LNCaP clone FGC (cell line): ENCODE data around the gene KRT86.
"Not testable (repeated sequence)": the region's sequence is repeated elsewhere in the genome, so short reads cannot be mapped to it uniquely, and the experiment has no call there.

ENCODE experiments used
- DNase-seq: peaks from one replicate; pipeline ENCODE4 v3.0.0-alpha.2; 2011; ENCODE audit warnings: low read depth
- H3K4me3 ChIP-seq: 2 replicates; pipeline ENCODE4 v1.5.1; 2011; ENCODE audit warnings: mild to moderate bottlenecking, low read depth, low read length, control low read depth
- TF ChIP-seq, protein P1 (sequence below): IDR thresholded peaks from 2 replicates; pipeline ENCODE4 v1.5.1; 2012; ENCODE audit warnings: mild to moderate bottlenecking; ENCODE audit not compliant: control insufficient read depth, insufficient read depth; ENCODE audit errors: extremely low read depth

Gene KRT86

DNA sequence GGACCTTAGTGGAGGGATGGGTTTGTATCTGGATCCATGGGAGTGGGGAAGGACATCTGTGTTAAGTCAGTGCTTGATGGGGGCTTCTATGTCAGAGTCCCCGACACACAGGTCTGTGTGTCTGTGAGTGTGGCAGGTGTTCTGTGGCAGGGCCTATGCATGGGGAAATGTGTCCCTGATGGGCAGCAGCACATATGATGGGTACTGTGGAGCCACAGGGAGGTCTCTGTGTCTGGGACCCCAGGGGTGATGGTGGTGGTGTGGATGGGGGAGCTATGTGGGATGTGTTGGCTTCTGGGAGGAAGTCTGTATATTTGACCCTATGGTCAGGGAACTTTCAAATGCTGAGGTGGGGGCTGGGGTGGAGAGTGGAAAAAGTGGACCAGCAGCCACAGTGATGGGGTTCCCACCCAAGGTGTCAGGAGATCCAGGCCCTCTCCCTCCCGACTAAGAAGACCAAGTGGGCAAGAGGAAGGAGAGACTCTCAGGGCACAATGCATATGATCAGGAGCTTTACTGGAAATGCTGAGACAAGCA lies 24.9 kb upstream of the KRT86 start:
- TF ChIP-seq, protein P1, sequence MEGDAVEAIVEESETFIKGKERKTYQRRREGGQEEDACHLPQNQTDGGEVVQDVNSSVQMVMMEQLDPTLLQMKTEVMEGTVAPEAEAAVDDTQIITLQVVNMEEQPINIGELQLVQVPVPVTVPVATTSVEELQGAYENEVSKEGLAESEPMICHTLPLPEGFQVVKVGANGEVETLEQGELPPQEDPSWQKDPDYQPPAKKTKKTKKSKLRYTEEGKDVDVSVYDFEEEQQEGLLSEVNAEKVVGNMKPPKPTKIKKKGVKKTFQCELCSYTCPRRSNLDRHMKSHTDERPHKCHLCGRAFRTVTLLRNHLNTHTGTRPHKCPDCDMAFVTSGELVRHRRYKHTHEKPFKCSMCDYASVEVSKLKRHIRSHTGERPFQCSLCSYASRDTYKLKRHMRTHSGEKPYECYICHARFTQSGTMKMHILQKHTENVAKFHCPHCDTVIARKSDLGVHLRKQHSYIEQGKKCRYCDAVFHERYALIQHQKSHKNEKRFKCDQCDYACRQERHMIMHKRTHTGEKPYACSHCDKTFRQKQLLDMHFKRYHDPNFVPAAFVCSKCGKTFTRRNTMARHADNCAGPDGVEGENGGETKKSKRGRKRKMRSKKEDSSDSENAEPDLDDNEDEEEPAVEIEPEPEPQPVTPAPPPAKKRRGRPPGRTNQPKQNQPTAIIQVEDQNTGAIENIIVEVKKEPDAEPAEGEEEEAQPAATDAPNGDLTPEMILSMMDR: no peak
- DNase-seq: no peak
- no peak overlapping the region for H3K4me3 ChIP-seq

- H3K4me3 ChIP-seq: no peak overlapping the region
- no peak for DNase-seq
- TF ChIP-seq, protein P1: no peak
These were observed 24.1 kb upstream of the KRT86 start for GRCh38 chr12:52250048-52250990.

DNA sequence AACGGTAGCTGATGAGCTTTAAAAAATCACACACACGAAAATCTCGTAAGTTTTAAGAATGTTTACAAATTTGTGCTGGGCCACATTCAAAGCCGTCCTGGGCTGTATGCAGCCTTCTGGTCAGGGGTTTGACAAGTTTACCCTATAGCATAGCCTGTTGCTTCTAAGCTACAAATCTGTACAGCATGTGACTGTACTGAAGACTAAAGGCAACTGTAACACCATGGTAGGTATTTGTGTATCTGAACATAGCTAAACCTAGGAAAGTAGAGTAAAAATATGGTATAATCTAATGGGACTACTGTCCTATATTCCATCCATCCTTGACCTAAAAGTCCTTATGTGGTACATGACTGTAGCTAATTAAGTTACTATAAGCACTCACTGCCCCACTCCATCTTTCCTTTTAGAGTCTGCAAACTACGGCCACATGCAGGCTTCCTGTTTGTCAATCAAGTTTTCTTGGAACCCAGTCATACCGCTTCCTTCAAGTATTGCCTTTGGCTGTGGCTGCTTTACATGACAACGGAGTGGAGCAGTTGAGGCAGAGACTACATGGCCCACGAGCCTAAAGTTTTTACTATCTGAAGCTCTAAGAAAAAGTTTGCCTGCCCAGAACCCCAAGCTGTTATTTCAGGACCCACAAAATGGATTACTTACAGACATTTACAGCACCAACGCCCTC lies 22.9 kb upstream of the KRT86 start:
- TF ChIP-seq, protein P1: no peak
- H3K4me3 ChIP-seq: no peak overlapping the region
- no peak for DNase-seq

DNA sequence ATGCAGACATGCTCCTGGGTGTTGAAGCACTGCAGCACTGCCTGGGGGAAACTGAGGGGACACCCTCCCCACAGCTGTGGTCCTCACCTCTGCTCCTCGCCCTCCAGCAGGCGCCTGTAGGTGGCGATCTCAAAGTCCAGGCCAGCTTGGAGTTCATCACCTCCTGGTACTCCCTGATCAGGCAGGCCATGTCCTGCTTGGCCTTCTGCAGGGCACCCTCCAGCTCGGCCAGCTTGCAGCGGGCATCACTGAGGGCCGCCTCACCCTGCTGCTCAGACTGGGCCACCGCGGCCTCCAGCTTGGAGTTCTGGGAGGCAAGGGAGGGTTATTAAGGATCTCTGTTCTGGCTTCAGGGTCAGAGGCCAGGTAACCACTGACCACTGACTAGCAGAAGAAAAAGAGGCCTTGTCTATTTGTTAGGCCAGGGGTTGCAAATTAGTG lies 22.2 kb upstream of the KRT86 start:
- TF ChIP-seq, protein P1: 0 out of 2 replicates have a peak, but pooled peaks have one; percentile 14
- not testable (repeated sequence) for H3K4me3 ChIP-seq, DNase-seq

DNA sequence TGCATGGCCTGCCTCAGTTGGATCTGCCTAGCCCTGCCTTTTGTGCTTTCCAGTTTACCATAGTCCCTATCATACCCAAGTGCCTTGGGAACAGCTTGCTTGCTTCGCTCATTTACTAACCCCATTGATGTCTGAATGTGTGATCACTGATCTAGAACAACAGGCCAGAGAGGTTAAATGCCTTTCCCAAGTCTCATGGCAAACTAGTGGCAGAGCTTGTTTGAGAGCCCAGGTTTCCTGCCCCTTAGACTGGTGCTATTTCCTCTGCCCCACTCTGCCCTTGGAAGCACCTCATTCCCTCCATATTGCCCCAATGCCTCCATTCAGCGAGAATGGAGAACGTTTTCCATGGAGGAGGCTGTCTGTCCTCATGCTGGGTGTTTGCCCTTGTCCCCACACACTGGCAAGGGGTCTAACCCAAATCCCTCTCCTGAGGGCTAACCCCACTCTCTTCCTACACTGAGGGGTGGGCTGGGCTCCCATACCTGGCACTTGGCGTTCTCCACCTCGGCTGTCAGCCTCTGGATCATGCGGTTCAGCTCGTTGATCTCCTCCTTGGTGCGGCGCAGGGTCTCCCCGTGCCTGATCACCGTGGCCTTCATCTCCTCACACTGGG lies 21.6 kb upstream of the KRT86 start:
- DNase-seq: no peak
- no peak overlapping the region for H3K4me3 ChIP-seq
- TF ChIP-seq, protein P1: no peak

DNA sequence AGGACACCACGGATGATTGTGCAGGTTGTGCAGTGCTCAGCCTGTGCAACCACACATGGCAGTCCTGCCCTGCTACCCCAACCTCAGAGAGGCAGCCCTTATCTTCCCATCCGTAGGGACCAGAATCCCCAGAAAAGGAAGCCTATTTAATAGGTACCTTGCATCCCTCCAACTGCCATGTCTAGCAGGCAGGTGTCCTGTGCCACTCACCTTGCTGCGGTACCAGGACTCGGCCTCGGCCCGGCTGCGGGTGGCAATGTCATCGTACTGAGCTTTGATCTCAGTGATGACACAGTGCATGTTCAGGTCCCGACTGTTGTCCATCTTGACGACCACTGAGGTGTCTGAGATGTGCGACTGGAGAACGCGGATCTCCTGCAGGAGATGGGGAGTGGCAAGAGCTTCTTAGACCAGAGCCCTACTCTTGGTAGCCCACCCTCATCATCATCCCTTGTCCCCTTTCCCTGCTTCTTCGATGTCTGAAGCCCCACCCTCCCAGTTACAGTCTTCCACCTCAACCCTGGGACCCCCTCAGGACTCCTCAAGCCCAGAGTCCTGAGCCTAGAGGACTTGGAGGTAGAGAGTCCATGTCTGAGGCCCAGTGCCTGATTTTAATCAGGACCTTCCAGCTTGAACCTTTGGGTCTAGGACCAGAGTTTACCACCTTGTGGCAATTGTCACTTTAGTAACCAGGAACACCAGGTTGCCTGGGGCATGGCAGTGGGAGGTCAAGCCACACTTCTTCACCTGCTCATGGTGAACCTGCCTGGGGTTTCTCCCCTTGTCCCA lies 20.9 kb upstream of the KRT86 start:
- DNase-seq: no peak
- TF ChIP-seq, protein P1: no peak
- no peak overlapping the region for H3K4me3 ChIP-seq
